Gastrocnemius medialis (tissue), 4 donors: ENCODE data around the gene TIGD4. TPM values are rescaled to one million over a fixed set of nuclear protein-coding genes. Genes with fewer than 3 reads are reported as not detected.

Experiments
- ATAC-seq, 2 donors: fragments of 150-250 bp; one replicate each; pipeline ENCODE4 v1.9.1; 2016
- DNase-seq, 2 donors: peaks; one replicate each; pipeline ENCODE4 v3.0.0-alpha.2; 2019
- H3K27ac ChIP-seq, 4 donors: fragments of 200-600 bp; sonication (generic); 1 replicate in 1 of 4; 2 replicates in 3 of 4; pipeline ENCODE4 v1.5.1; 2016 to 2018; ENCODE audit warnings: mild to moderate bottlenecking in 2 of 4, moderate library complexity in 1 of 4
- H3K27me3 ChIP-seq, 3 donors: fragments of 200-600 bp; sonication (generic) in 2 of 3; 1 replicate in 1 of 3; 2 replicates in 2 of 3; pipeline versions ENCODE4 v1.5.1 to v1.6.0; 2016 to 2019; ENCODE audit warnings: mild to moderate bottlenecking in 1 of 3, moderate library complexity in 1 of 3
- H3K36me3 ChIP-seq, 2 donors: fragments of 200-600 bp; sonication (generic) in 1 of 2; one replicate each; pipeline ENCODE4 v1.5.1; 2017 to 2018
- H3K4me1 ChIP-seq, 2 donors: fragments of 200-600 bp; sonication (generic) in 1 of 2; one replicate each; pipeline ENCODE4 v1.5.1; 2016 to 2017; ENCODE audit warnings: mild to moderate bottlenecking in 2 of 2
- H3K4me3 ChIP-seq, 4 donors: fragments of 200-600 bp; sonication (generic) in 3 of 4; 1 replicate in 1 of 4; 2 replicates in 3 of 4; pipeline ENCODE4 v1.5.1; 2016 to 2019; ENCODE audit warnings: mild to moderate bottlenecking in 2 of 4
- H3K9me3 ChIP-seq, 3 donors: fragments of 200-600 bp; sonication (generic) in 2 of 3; 1 replicate in 1 of 3; 2 replicates in 2 of 3; pipeline ENCODE4 v1.5.1; 2016 to 2019
- CTCF ChIP-seq, 5 experiments: fragments of 450-650 bp in 3 of 5; fragments of 200-600 bp in 2 of 5; sonication (generic) in 2 of 5; IDR thresholded peaks in 4 of 5; conservative IDR thresholded peaks in 1 of 5; 1 replicate in 4 of 5; 2 replicates in 1 of 5; pipeline ENCODE4 v1.5.1; 2016 to 2019; ENCODE audit warnings: antibody characterized with exemption in 5 of 5, mild to moderate bottlenecking in 3 of 5, moderate library complexity in 3 of 5
- POLR2A ChIP-seq, 2 donors: fragments of 450-650 bp; IDR thresholded peaks; one replicate each; pipeline ENCODE4 v1.6.1; 2017; ENCODE audit warnings: antibody characterized with exemption in 2 of 2, mild to moderate bottlenecking in 2 of 2, moderate library complexity in 2 of 2
- in situ Hi-C, 4 donors: fragments of 200-750 bp; cut with MboI; loops; one replicate each; pipeline versions ENCODE4 v1.15.0 to v1.8.0; 2017; ENCODE audit warnings: low sequenced_read_pairs in 4 of 4
- intact Hi-C: fragments of 100-400 bp; cut with DNase I; formaldehyde crosslinking; loops from one replicate; pipeline ENCODE4 v1.15.1; 2023; ENCODE audit warnings: low total_unique reads
- total RNA-seq, 4 donors: library from RNA; depleted of rRNA; stranded (reverse); fragments of >200 nt; gene quantifications; one replicate each; pipeline versions ENCODE4 v1.1.0 to v1.2.3, GENCODE V29; 2016

Gene TIGD4
- under 1 TPM in 2 of 4 donors, not detected in 2; 0.09 to 0.23 TPM for total RNA-seq

- H3K27ac ChIP-seq = peak within 1 kb of the TSS; percentile 84 to 95 (median 90)
- no peaks in the 10 kb centered on the region for H3K27me3 ChIP-seq
- intact Hi-C loops = loop anchor here (1.0 to 10.0 kb wide), 7 partner anchors 73 to 1765 kb away; partner anchors contain the start of genes FBXW7, GATB, LRBA and RPS3A
- DNase-seq = peak; percentile 97
- peak; percentile 96 to 97 for ATAC-seq
- no peaks in the 10 kb centered on the region for H3K9me3 ChIP-seq
- in situ Hi-C loops = loop anchor here in 2 of 4 donors (10.0 to 25.0 kb wide), 2 partner anchors 1685 to 1692 kb away; partner anchors contain the start of gene RPS3A (in 2 of the 2)
- H3K36me3 ChIP-seq = no peaks in the 10 kb centered on the region
- TF ChIP-seq CTCF (IDR thresholded peaks at IDR 0.05 in 4 of 5, conservative IDR thresholded peaks at IDR 0.05 in 1 of 5) = peak in 1 of 5 experiments; percentile 27
- TF ChIP-seq POLR2A (IDR thresholded peaks at IDR 0.05) = peak; percentile 46 to 49
- peak within 1 kb of the TSS; percentile 80 to 90 (median 90) for H3K4me3 ChIP-seq
- H3K4me1 ChIP-seq = peaks cover 28 to 38% of the 10 kb centered on the region in 2 donors
Measured at GRCh38 chr4:152779513-152780266, at the start of gene TIGD4, which contains the start of gene ARFIP1. TIGD4 (minus strand) TSS chr4:152779730; CDS start chr4:152771004, 8,726 bp downstream. ARFIP1 (plus strand) TSS chr4:152779954; CDS start chr4:152829634, 49,680 bp downstream.

DNA sequence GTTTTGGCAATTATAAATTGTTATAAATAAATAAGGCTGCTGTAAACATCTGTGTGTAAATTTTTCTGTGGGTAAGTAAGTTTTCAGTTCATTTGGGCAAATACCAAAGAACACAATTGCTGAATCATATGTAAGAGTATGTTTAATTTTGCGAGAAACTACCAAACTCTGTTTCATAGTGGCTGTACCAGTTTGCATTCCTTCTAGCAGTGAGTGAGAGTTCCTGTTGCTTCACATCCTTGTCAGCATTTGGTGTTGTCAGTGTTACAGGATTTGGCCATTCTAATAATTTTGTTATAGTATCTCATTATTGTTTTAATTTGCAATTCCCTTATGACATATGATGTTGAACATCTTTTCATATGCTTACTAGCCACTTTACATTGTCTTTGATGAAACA, 48.6 kb upstream of the TIGD4 start:
- DNase-seq = no peak
- intact Hi-C loops (no loop called here), in situ Hi-C loops (no loop called here)
- no peaks in the 10 kb centered on the region for H3K36me3 ChIP-seq
- TF ChIP-seq POLR2A (IDR thresholded peaks at IDR 0.05) = no peak
- TF ChIP-seq CTCF (IDR thresholded peaks at IDR 0.05 in 4 of 5, conservative IDR thresholded peaks at IDR 0.05 in 1 of 5) = no peak
- no peak for ATAC-seq
- no peaks in the 10 kb centered on the region for H3K4me1 ChIP-seq
- no peak overlapping the region for H3K4me3 ChIP-seq
- no peak overlapping the region for H3K27ac ChIP-seq
- no peaks in the 10 kb centered on the region for H3K27me3 ChIP-seq
- H3K9me3 ChIP-seq = no peaks in the 10 kb centered on the region

- Histone ChIP-seq H3K36me3 (no peaks in the 10 kb centered on the region), H3K27me3 (no peaks in the 10 kb centered on the region), H3K4me1 (no peaks in the 10 kb centered on the region), H3K9me3 (no peaks in the 10 kb centered on the region), H3K27ac (no peak overlapping the region), H3K4me3 (no peak overlapping the region)
- DNase-seq (no peak), ATAC-seq (no peak)
- in situ Hi-C loops = no loop called here
- TF ChIP-seq CTCF (IDR thresholded peaks at IDR 0.05 in 4 of 5, conservative IDR thresholded peaks at IDR 0.05 in 1 of 5) (no peak), POLR2A (IDR thresholded peaks at IDR 0.05) (no peak)
- intact Hi-C loops = no loop called here
Measured at GRCh38 chr4:152825336-152825735, 45.8 kb upstream of the TIGD4 start.

- no peaks in the 10 kb centered on the region for H3K4me1 ChIP-seq
- ATAC-seq (no peak), DNase-seq (no peak)
- no peak for TF ChIP-seq CTCF (IDR thresholded peaks at IDR 0.05 in 4 of 5, conservative IDR thresholded peaks at IDR 0.05 in 1 of 5)
- TF ChIP-seq POLR2A (IDR thresholded peaks at IDR 0.05) = no peak
- H3K9me3 ChIP-seq = no peaks in the 10 kb centered on the region
- no peak overlapping the region for H3K4me3 ChIP-seq
- no peaks in the 10 kb centered on the region for H3K36me3 ChIP-seq
- no peak overlapping the region for H3K27ac ChIP-seq
- H3K27me3 ChIP-seq = no peaks in the 10 kb centered on the region
- intact Hi-C loops (no loop called here), in situ Hi-C loops (no loop called here)
Measured at GRCh38 chr4:152824561-152824960, 45.0 kb upstream of the TIGD4 start.
